Activated CD8-positive, alpha-beta T cell treated with anti-CD3 and anti-CD28 coated beads, Interleukin-2, amount 10 ng/mL, durations not matched to agents 7 days and 5 days (primary cell): ENCODE measurements around the gene EIF4G1. TPM values are rescaled to one million over a fixed set of nuclear protein-coding genes. Genes with fewer than 3 reads are reported as not detected.
"Not testable (repeated sequence)": the region's sequence is repeated elsewhere in the genome, so short reads cannot be mapped to it uniquely, and the experiment has no call there.

Experiments
- ATAC-seq: fragments of 150-1000 bp; cut with Tn5 transposase; one replicate; pipeline ENCODE4 v1.10.0; 2021; ENCODE audit warnings: moderate library complexity
- CTCF ChIA-PET: fragments of 350-600 bp; sonication (Branson Sonifier 250); formaldehyde crosslinking; loops from one replicate; lab custom pipeline; 2021; ENCODE audit warnings: antibody characterized with exemption; lab: Charles Lee
- POLR2A ChIA-PET: fragments of 350-600 bp; sonication (Branson Sonifier 250); formaldehyde crosslinking; loops from one replicate; lab custom pipeline; 2021; ENCODE audit warnings: antibody characterized with exemption; lab: Charles Lee
- DNase-seq: peaks from one replicate; pipeline ENCODE4 v3.0.0-alpha.2; 2020
- H3K27ac Mint-ChIP-seq: one replicate; pipeline ENCODE4 v1.8.0; 2021; ENCODE audit warnings: mild to moderate bottlenecking, mixed read lengths
- H3K27me3 Mint-ChIP-seq: one replicate; pipeline ENCODE4 v1.8.0; 2021; ENCODE audit warnings: low read depth, mixed read lengths
- H3K36me3 Mint-ChIP-seq: one replicate; pipeline ENCODE4 v1.8.0; 2021; ENCODE audit warnings: low read depth, mixed read lengths
- H3K4me1 Mint-ChIP-seq: one replicate; pipeline ENCODE4 v1.8.0; 2021; ENCODE audit warnings: low read depth, mixed read lengths
- H3K4me3 Mint-ChIP-seq: one replicate; pipeline ENCODE4 v1.8.0; 2021; ENCODE audit warnings: mild to moderate bottlenecking, mixed read lengths
- H3K9me3 Mint-ChIP-seq: one replicate; pipeline ENCODE4 v1.8.0; 2022; ENCODE audit warnings: mixed read lengths; ENCODE audit not compliant: insufficient read depth
- total RNA-seq, 2 experiments: library from RNA; stranded (reverse); gene quantifications; one replicate each; pipeline ENCODE4 v1.2.3, GENCODE V29; 2021

EIF4G1 gene
- total RNA-seq, 2 experiments from 2014 or later = 339 to 348 TPM

DNA sequence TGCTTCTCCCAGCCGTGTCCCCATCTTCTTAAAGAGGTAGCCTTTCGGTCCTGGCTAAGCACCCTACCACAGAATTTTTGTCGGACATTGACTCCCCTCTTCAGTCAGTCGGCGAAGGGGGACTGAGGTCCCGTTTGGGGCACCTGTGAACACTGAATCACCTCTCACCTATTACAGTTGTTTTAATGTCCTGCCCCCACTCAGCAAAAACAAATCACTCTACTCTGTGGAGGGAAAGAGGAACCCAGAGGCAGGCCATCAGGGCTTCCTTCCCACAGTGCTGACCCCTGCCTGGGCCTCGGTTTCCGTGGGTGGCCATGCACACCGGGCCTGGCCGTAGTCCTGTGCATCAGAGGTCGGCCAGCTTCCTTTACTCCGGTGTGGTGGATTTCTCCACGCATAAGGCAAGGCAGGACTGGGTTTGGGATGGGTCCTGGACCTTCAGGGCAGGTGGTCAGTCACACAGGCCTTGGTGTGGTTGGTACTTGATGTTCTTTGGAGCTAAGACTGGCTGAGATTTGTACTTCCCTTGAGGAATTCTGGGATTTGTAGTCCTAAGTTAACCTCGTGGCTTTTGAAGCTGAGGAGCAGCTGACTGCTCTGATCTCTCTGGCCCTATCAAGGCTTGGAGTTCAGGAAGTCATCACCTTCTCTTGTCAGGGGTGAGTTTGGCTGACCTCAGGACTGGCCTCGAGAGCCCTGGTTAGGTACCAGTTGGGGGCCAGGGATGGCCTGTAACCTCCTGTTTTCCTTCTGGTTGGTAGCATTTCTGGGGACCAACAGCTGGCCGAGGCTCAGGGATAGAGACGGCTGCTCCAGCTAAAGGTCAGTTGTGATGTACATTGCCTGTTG lies 22.4 kb downstream of the EIF4G1 start:
- CTCF ChIA-PET = interaction anchor here (1.1 to 1.5 kb wide), 3 partner anchors 9 to 35 kb away, joined by 3 to 4 read pairs (median 4); no protein-coding TSS in a partner anchor
- Mint-ChIP-seq H3K27me3 (no peaks in the 10 kb centered on the region), H3K9me3 (no peaks in the 10 kb centered on the region), H3K4me3 (peak overlapping the region; percentile 77), H3K4me1 (peaks cover 52% of the 10 kb centered on the region), H3K27ac (peak overlapping the region; percentile 82), H3K36me3 (peaks cover 33% of the 10 kb centered on the region)
- DNase-seq (no peak), ATAC-seq (no peak)
- POLR2A ChIA-PET = interaction anchor here (0.8 to 1.6 kb wide), 2 partner anchors 10 to 21 kb away, joined by 3 to 6 read pairs; no protein-coding TSS in a partner anchor

DNA sequence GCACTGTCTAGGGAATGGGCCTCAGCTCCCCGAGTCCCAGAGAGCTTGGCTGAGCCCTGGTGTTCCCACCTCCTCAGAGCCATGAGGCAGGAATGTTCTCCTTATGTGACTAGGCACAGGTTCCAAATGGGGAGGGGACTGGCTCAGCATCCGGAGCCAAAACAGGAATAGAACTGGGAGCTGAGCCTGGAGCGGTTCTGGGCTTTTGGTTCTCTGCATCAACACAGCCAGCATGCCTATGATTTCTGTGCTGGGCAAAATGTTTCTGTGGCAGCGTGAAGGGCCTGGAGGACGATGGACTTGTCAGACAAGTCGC lies 23.0 kb downstream of the EIF4G1 start, which contains the start of gene FAM131A:
Gene FAM131A (plus strand): TSS at position 202 of the 316 bp plus-strand sequence. CDS start 31 bp downstream, at position 233.
- peaks cover 28% of the 10 kb centered on the region for H3K36me3 Mint-ChIP-seq
- H3K4me1 Mint-ChIP-seq = peaks cover 49% of the 10 kb centered on the region
- peak within 1 kb of the TSS; percentile 77 for H3K4me3 Mint-ChIP-seq
- H3K27ac Mint-ChIP-seq = peak within 1 kb of the TSS; percentile 82
- ATAC-seq = no peak
- no peaks in the 10 kb centered on the region for H3K27me3 Mint-ChIP-seq
- no peaks in the 10 kb centered on the region for H3K9me3 Mint-ChIP-seq
- POLR2A ChIA-PET = interaction anchor here (0.8 to 1.6 kb wide), 2 partner anchors 10 to 22 kb away, joined by 3 to 6 read pairs; no protein-coding TSS in a partner anchor
- DNase-seq = no peak
- CTCF ChIA-PET = interaction anchor here (1.1 to 1.5 kb wide), 3 partner anchors 8 to 34 kb away, joined by 3 to 4 read pairs (median 4); no protein-coding TSS in a partner anchor

DNA sequence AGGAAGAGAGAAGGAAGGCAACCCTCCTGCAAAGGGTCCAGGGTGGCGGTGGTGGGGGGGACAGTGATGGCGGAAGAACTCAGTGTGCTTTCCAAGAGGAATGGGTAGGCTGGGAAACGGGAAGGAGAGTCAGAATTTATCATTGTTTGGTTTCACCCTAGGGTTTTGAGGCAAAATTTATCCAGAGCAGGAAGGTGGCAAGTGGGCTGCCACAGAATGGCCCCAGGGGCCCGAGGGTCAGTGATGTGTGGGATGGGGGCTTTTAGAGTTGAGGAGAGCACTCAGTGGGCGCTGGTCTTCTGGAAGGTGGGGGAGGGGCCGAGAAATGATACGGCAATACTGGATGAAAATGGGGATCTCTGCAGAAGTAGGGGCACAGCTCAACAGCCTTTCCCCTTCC lies 23.6 kb downstream of the EIF4G1 start:
- Mint-ChIP-seq H3K27me3 (no peaks in the 10 kb centered on the region), H3K4me1 (peaks cover 42% of the 10 kb centered on the region), H3K27ac (no peak overlapping the region), H3K4me3 (no peak overlapping the region), H3K9me3 (no peaks in the 10 kb centered on the region), H3K36me3 (peaks cover 22% of the 10 kb centered on the region)
- DNase-seq = no peak
- ATAC-seq = no peak
- POLR2A ChIA-PET = interaction anchor here (0.8 to 1.6 kb wide), 3 partner anchors 11 to 23 kb away, joined by 3 to 6 read pairs (median 3); no protein-coding TSS in a partner anchor
- CTCF ChIA-PET = interaction anchor here (1.0 to 1.1 kb wide), 2 partner anchors 16 to 33 kb away, joined by 3 read pairs; no protein-coding TSS in a partner anchor

DNA sequence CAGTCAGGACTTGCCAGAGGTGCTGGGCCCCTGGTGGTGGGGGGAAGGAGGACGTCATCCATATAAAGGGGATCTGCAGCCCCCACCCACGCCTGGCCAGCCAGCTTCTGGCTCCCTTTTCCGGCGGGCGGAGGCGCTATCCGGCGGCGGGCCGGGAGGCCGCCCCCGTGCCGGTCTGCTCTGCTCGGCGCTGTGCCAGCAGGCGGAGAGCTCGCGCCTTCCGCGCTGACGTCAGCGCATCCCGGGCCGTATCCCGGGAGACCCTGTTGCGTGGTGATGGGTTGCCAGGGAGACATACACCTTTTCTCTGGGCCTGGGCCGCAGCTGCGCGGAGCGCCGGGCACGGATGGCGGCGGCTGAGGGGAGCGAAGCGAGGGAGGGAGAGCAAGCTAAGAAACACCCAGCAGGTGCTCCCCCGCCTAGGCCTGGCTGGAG lies 24.1 kb downstream of the EIF4G1 start:
- H3K9me3 Mint-ChIP-seq = no peaks in the 10 kb centered on the region
- H3K36me3 Mint-ChIP-seq = peaks cover 16% of the 10 kb centered on the region
- CTCF ChIA-PET = interaction anchor here (1.0 kb wide), 1 partner anchor 15 kb away, joined by 3 read pairs; no protein-coding TSS in a partner anchor
- peaks cover 37% of the 10 kb centered on the region for H3K4me1 Mint-ChIP-seq
- H3K4me3 Mint-ChIP-seq = no peak overlapping the region
- no peak overlapping the region for H3K27ac Mint-ChIP-seq
- POLR2A ChIA-PET = interaction anchor here (1.1 kb wide), 1 partner anchor 13 kb away, joined by 3 read pairs; no protein-coding TSS in a partner anchor
- ATAC-seq (no peak), DNase-seq (no peak)
- H3K27me3 Mint-ChIP-seq = no peaks in the 10 kb centered on the region

DNA sequence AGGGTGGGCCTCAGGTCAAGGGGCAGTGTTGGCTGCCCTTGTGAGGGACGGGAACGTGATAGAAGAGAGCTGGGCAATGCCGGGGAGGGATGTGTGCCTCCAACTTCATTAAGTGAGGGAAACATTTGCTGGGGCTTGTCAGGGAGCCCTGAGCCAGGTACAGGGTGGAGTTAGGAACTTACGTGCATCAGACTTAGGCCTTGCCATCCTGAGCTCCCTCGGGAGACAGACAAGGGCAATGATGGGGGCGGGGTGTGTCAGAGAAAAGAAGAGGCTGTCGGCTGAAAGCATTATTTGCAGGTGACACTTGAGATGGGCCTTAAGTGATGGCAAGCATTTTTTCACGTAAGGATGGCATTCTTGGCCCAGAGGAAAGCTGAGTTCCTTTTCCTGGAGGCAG lies 24.6 kb downstream of the EIF4G1 start:
- no peak for ATAC-seq
- Mint-ChIP-seq H3K4me3 (no peak overlapping the region), H3K9me3 (no peaks in the 10 kb centered on the region), H3K27me3 (no peaks in the 10 kb centered on the region), H3K27ac (no peak overlapping the region), H3K4me1 (peaks cover 32% of the 10 kb centered on the region), H3K36me3 (peaks cover 11% of the 10 kb centered on the region)
- CTCF ChIA-PET = interaction anchor here (1.0 kb wide), 1 partner anchor 15 kb away, joined by 3 read pairs; no protein-coding TSS in a partner anchor
- POLR2A ChIA-PET = no interaction called here
- no peak for DNase-seq

DNA sequence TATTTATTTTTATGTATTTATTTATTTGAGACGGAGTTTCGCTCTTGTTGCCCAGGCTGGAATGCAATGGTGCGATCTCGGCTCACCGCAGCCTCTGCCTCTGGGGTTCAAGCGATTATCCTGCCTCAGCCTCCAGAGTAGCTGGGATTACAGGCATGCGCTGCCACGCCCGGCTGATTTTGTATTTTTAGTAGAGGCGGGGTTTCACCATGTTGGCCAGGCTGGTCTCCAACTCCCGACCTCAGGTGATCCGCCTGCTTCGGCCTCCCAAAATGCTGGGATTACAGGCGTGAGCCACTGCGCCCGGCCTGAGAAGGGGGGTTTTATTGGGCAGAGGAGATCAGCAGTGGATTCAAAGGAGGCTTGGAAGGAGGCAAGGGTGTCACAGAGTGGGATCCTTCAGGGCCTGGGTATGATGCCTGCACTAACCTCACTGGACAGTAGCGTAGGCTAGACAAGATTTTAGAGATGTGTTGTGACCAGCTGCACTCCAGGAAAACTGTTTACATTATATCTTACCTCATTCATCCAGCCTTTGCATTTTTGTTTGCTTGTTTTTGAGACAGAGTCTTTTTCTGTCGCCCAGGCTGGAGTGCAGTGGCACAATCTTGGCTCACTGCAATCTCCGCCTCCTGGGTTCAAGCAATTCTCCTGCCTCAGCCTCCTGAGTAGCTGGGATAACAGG lies 25.2 kb downstream of the EIF4G1 start:
- CTCF ChIA-PET = interaction anchor here (1.4 kb wide), 1 partner anchor 14 kb away, joined by 6 read pairs; no protein-coding TSS in a partner anchor
- H3K9me3 Mint-ChIP-seq, DNase-seq, POLR2A ChIA-PET, ATAC-seq, H3K27me3 Mint-ChIP-seq, H3K36me3 Mint-ChIP-seq, H3K4me3 Mint-ChIP-seq, H3K27ac Mint-ChIP-seq: not testable (repeated sequence)
- H3K4me1 Mint-ChIP-seq = peaks cover 26% of the 10 kb centered on the region

DNA sequence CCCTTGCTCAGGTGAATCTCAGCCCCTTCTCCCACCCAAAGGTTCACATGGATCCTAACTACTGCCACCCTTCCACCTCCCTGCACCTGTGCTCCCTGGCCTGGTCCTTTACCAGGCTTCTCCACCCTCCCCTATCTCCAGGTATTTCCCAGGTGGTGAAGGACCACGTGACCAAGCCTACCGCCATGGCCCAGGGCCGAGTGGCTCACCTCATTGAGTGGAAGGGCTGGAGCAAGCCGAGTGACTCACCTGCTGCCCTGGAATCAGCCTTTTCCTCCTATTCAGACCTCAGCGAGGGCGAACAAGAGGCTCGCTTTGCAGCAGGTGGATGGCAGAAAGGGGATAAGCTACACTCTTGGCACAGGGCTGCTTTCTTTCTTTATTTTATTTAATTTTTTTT lies 27.5 kb downstream of the EIF4G1 start:
- H3K9me3 Mint-ChIP-seq = no peaks in the 10 kb centered on the region
- ChIA-PET CTCF (no interaction called here), POLR2A (no interaction called here)
- H3K36me3 Mint-ChIP-seq = no peaks in the 10 kb centered on the region
- no peak overlapping the region for H3K4me3 Mint-ChIP-seq
- H3K4me1 Mint-ChIP-seq = peaks cover 12% of the 10 kb centered on the region
- DNase-seq (no peak), ATAC-seq (no peak)
- H3K27ac Mint-ChIP-seq = no peak overlapping the region
- no peaks in the 10 kb centered on the region for H3K27me3 Mint-ChIP-seq

DNA sequence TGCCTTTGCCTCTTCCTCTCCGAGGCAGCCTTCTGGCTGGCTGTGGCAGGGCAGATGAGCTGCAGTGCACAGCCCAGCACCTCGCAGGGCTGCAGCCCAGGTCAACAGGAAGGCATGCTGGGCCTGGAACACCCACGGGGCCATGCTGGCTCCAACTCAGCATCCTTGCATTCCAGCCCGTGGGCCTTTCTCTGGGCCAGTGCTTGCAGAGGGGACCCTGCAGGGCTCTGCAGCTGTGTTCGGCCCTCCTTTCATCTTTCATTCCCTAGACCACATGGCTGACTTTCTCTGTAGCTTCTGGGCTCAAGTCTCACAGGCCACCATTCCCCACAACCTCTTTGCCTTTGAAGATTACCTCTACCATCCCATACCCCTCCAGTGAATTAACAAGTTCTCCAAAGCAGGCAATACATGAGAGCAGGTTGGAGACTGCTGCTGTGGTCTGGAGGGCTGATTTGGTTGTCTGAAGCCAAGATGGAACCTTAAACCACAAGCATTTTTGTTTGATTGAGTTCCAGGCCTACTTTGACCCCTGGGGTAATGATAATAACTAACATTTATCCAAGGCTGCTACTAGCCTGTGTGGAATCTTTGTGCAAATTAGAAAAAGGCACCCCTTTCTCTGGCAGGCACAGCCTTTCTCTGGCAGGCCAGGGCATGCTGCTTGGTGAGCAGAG lies 28.9 kb downstream of the EIF4G1 start:
- Mint-ChIP-seq H3K9me3 (no peaks in the 10 kb centered on the region), H3K36me3 (no peaks in the 10 kb centered on the region), H3K4me1 (peaks cover 11% of the 10 kb centered on the region), H3K27ac (no peak overlapping the region), H3K27me3 (no peaks in the 10 kb centered on the region), H3K4me3 (no peak overlapping the region)
- no peak for DNase-seq
- POLR2A ChIA-PET = no interaction called here
- ATAC-seq = no peak
- CTCF ChIA-PET = no interaction called here

DNA sequence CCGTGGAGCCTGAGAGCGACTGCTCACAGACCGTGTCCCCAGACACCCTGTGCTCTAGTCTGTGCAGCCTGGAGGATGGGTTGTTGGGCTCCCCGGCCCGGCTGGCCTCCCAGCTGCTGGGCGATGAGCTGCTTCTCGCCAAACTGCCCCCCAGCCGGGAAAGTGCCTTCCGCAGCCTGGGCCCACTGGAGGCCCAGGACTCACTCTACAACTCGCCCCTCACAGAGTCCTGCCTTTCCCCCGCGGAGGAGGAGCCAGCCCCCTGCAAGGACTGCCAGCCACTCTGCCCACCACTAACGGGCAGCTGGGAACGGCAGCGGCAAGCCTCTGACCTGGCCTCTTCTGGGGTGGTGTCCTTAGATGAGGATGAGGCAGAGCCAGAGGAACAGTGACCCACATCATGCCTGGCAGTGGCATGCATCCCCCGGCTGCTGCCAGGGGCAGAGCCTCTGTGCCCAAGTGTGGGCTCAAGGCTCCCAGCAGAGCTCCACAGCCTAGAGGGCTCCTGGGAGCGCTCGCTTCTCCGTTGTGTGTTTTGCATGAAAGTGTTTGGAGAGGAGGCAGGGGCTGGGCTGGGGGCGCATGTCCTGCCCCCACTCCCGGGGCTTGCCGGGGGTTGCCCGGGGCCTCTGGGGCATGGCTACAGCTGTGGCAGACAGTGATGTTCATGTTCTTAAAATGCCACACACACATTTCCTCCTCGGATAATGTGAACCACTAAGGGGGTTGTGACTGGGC lies 30.3 kb downstream of the EIF4G1 start:
- ChIA-PET CTCF (interaction anchor here (1.1 to 1.2 kb wide), 2 partner anchors 8 to 27 kb away, joined by 3 to 4 read pairs; partner anchors contain the start of gene FAM131A), POLR2A (no interaction called here)
- H3K27me3 Mint-ChIP-seq = no peaks in the 10 kb centered on the region
- DNase-seq = no peak
- H3K27ac Mint-ChIP-seq = no peak overlapping the region
- no peak for ATAC-seq
- H3K4me1 Mint-ChIP-seq = peaks cover 11% of the 10 kb centered on the region
- no peaks in the 10 kb centered on the region for H3K36me3 Mint-ChIP-seq
- H3K4me3 Mint-ChIP-seq = no peak overlapping the region
- no peaks in the 10 kb centered on the region for H3K9me3 Mint-ChIP-seq

DNA sequence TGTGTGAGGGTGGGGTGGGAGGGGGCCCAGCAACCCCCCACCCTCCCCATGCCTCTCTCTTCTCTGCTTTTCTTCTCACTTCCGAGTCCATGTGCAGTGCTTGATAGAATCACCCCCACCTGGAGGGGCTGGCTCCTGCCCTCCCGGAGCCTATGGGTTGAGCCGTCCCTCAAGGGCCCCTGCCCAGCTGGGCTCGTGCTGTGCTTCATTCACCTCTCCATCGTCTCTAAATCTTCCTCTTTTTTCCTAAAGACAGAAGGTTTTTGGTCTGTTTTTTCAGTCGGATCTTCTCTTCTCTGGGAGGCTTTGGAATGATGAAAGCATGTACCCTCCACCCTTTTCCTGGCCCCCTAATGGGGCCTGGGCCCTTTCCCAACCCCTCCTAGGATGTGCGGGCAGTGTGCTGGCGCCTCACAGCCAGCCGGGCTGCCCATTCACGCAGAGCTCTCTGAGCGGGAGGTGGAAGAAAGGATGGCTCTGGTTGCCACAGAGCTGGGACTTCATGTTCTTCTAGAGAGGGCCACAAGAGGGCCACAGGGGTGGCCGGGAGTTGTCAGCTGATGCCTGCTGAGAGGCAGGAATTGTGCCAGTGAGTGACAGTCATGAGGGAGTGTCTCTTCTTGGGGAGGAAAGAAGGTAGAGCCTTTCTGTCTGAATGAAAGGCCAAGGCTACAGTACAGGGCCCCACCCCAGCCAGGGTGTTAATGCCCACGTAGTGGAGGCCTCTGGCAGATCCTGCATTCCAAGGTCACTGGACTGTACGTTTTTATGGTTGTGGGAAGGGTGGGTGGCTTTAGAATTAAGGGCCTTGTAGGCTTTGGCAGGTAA lies 31.1 kb downstream of the EIF4G1 start:
- no peak overlapping the region for H3K4me3 Mint-ChIP-seq
- ChIA-PET POLR2A (no interaction called here), CTCF (interaction anchor here (1.1 kb wide), 1 partner anchor 9 kb away, joined by 4 read pairs; the partner anchor contains the start of gene FAM131A)
- no peaks in the 10 kb centered on the region for H3K27me3 Mint-ChIP-seq
- ATAC-seq (peak; percentile 46), DNase-seq (peak; percentile 32)
- no peaks in the 10 kb centered on the region for H3K9me3 Mint-ChIP-seq
- H3K27ac Mint-ChIP-seq = no peak overlapping the region
- H3K4me1 Mint-ChIP-seq = peaks cover 10% of the 10 kb centered on the region
- H3K36me3 Mint-ChIP-seq = no peaks in the 10 kb centered on the region
